ENCODE measurements around the gene SGK1.

- no peak for TF ChIP-seq EZH2 (IDR thresholded peaks at IDR 0.05)
- no peak for TF ChIP-seq POLR2AphosphoS5 (IDR thresholded peaks at IDR 0.05; ENCODE audit: borderline replicate concordance, low read depth, low read length)
These were observed 9.1 kb downstream of the SGK1 start for GRCh38 chr6:134308800-134309199.
